GM18867 (cell line): ENCODE results near the gene KBTBD4.
"Not testable (repeated sequence)": the region's sequence is repeated elsewhere in the genome, so short reads cannot be mapped to it uniquely, and the experiment has no call there.

Experiments
- ATAC-seq: cut with Tn5 transposase; IDR thresholded peaks from one replicate; pipeline ENCODE4 v1.9.1; 2021; ENCODE audit warnings: mild to moderate bottlenecking, moderate library complexity; ENCODE audit not compliant: unreplicated experiment

KBTBD4 gene

DNA sequence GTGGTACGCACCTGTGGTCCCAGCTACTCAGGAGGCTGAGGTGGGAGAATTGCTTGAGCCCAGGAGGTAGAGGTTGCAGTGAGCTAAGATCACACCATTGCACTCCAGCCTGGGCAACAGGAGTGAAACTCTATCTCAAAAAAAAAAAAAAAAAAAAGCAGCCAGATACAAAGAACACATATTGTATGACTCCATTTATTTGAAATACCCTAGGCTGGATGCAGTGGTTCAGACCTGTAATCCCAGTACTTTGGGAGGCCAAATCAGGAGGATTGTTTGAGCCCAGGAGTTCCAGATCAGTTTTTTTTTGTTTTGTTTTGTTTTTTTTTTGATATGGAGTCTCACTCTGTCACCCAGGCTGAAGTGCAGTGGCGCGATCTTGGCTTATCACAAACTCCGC lies 16.4 kb downstream of the KBTBD4 start:
- not testable (repeated sequence) for ATAC-seq

DNA sequence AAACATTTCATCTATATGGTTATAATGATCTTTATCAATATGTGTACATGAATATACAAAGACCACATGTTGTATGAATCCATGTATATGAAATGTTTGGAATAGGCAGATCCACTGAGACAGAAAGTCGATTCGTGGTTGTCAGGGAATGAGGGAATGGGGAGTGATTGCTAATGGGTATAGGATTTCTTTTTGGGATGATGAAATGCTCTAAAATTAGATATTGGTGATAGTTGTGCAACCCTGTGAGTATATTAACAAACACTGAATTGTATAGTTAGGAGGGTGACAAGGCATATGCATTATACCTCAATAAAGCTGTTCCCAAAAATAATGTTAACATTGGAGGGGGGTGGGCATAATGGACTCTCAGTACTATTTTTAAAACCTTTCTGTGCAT lies 18.3 kb downstream of the KBTBD4 start:
- ATAC-seq: no peak

DNA sequence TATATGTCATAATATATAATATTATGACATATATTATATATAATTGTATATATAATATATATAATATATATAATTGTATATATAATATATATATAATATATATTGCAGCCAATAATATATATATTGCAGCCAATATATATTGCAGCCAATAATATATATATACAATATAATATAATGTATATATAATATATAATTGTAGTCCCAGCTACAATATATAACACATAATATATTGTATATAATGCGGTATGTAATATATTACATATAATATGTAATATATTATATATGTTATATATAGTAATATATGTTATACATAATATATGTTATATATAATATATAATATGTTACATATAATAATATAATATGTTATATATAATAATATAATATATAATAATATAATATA lies 20.1 kb downstream of the KBTBD4 start:
- no peak for ATAC-seq

DNA sequence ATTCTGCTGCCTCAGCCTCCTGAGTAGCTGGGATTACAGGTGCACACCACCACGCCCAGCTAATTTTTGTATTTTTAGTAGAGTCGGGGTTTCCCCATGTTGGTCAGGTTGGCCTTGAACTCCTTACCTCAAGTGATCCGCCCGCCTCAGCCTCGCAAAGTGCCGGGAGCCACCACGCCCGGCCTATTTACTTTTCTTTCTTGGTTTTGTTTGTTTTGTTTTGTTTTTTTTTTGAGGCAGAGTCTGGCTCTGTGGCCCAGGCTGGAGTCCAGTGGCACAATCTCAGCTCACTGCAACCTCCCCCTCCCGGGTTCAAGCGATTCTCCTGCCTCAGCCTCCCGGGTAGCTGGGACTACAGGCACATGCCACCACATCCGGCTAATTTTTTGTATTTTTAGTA lies 21.8 kb downstream of the KBTBD4 start:
- not testable (repeated sequence) for ATAC-seq

DNA sequence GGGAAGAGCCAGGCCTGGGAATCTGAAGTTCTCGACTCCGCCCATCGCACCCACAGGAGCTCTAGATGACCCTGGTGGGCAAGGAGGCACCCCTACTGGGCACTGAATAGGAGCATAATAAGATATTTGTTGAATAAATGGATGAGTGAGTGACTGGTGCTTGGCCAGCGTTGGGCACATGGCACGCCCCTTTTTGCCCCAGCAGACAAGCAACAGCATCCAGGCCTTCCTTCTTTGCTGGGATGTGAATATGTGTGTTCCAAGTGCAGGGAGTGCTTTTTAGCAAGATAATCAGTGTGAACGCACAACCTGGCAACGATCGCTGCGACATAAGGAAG lies 25.4 kb downstream of the KBTBD4 start:
- ATAC-seq: peak; percentile 29

DNA sequence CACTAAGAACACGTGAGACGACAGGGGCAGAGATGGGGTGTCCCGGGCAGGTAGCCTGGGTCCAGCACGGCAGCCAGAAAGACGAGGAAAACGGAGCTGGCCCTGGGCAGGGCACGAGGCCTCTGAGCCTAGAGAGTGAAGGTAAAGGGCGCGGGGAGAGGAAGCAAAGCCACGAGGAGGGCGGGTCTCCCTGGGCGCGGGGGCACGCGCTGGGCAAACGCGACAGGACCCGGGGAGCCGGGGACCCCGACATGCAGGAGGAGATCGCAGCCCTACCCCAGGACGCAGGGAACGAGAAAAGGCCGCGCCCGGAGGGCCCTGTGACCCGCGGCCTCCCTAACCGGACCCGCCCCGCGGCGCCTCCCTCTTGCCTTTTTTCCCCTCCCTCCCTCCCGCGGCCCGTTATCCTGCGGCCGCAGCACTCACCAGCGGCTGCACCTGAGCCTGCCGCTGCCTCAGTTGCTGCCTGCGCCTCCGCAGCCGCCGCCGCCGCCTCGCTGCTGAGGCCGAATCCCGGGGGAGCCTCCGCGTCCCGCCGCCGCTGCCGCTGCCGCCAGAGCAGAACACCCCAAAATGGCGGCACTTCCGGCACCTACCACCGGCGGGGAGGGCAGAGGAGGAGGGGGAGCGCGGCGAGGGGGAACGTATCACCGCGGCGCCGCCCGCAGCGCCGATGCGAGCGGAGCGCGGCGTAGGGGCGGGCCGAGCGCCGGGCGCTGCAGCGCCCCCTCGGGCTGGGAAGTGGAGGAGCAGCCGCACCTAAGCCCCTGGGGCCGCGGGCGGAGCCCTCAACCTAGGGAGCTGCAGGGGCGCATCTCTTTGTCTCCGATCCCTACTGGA lies 26.0 kb downstream of the KBTBD4 start, which contains the start of gene CELF1:
CELF1 (minus strand) TSS at position 567 of the 840 bp plus-strand sequence. CDS start 53,609 bp downstream, outside the sequence.
- ATAC-seq: peak; percentile 87

DNA sequence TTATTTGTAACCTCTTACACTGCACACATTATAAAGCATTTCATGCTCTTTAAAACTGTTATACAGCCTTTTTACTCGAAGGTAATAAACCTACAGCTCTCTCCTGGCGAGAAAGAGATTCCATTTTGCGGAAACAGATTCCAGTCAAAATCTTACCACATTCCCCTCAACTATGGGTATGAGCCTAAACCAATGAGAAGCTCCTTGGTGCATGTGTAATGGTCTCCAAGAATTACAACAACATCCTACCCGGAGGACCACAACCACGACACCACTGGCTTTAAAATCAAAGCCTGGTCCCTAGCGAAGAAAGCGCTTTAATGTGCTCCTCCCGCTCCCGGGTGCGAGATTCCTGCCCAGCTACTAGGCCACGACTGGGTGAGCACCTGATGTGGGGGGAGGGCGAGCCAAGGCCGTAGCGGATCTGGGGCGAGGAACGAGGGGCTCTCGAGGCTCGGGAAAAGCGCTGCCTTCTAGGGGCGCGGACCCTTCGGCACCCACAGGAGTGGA lies 26.7 kb downstream of the KBTBD4 start:
- peak; percentile 2 for ATAC-seq

DNA sequence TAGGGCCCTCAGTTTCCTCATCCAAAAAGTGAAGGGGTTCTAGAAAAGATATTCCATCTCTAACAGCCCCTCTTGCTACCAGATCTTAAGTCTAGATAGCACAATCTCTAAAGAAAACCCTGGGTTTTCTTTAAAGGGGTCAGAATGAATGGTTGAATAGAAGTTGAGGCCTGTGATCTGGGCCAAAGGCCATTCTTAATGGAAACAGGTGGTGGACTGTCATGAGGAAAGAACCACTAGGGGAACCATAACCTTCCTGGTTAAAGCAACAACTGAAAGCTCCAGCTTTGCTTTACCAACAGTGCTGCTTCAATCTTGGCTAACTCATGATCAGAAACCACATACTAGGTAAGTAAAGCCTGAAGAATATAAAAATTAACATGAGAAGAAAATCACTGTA lies 27.7 kb downstream of the KBTBD4 start:
- ATAC-seq: peak; percentile 25

DNA sequence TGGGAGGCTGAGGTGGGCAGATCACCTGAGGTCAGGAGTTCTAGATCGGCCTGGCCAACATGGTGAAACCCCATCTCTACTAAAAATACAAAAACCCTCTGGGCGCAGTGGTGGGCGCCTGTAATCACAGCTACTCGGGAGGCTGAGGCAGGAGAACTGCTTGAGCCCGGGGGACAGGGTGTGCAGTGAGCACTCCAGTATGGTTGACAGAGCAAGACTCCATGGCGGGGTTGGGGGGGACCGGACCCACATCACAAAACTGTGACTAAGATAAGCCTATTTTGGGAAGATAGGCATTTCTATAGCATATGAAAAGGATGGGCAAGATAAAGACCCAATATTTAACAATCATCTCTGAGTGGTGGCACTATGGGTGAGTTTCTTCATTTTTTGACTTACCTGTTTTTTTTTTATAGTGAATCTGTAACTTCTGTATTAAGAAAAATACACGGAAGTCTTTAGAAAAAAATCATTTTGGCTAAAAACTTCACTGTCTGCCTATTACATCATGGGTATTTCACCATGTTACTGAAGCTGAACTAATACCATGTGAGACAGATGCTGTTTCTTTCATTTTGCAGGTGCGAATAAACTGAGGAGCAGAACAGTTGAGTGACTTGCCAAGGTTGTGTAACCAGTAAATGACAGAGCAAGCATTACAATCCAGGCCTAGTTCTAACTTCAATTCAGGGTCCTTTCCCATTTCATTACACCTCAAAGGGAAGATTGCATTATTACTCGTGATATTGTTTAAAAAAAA lies 28.3 kb downstream of the KBTBD4 start:
- ATAC-seq: no peak

DNA sequence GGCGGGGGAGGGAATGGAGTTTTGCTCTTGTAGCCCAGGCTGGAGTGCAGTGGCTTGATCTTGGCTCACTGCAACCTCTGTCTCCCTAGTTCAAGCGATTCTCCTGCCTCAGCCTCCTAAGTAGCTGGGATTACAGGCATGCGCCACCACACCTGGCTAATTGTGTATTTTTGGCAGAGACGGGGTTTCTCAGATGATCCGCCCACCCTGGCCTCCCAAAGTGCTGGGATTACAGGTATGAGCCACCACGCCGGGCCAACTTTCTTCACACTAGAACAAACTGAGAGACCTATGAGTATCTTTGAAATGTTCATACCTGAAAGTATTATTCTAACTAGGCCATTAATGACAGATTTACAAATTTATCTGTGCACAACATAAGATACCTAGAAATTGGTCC lies 32.5 kb downstream of the KBTBD4 start:
- ATAC-seq: not testable (repeated sequence)

DNA sequence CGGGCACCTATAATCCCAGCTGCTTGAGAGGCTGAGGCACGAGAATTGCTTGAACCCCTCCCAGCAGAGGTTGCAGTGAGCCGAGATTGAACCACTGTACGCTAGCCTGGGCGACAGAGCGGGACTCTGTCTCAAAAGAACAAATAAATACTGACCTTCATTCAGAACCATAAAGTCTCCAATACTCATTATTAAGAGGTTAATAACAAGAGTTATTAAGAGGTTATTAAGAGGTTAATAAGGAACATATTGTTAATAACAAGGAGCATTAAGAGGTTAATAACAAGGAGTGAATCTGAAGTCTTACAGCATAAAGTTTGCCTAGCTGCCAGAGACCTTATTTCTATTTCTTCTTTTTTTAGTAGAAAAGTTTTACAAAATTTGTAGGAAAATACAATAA lies 33.5 kb downstream of the KBTBD4 start:
- ATAC-seq: no peak

DNA sequence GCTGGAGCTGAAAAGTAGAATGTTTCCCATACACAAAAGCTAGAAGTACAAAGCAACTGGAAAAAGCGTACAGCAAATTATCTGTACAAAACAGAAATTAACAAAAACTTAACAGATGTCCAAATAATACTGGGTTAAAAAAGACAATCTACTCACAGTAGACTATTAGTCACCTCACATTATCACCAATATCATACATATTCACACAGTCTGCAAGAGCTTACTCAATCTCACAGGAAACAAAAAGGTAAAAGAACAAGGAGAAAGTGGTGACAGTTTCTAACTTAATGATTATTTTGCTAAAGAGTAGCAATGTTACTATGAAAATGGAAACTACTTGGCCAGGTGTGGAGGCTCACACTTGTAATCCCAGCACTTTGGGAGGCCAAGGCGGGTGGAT lies 37.7 kb downstream of the KBTBD4 start:
- no peak for ATAC-seq

DNA sequence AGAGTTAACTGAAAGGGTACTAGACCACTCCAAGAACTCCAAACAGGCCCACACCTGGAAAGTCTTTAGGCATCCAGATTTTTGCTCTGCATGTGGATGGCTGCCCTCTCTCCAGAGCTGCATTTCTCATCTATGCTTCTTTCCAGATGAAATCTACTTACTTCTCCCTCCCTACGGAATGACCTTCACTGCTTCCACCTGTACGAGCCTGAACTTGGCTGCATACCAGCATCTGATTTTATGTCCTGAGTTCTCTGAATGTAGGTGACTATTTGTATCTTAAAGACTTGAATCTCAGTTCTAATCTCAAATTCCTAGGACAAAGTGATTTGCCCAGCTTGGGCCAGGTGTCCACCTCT lies 39.1 kb downstream of the KBTBD4 start:
- ATAC-seq: no peak

DNA sequence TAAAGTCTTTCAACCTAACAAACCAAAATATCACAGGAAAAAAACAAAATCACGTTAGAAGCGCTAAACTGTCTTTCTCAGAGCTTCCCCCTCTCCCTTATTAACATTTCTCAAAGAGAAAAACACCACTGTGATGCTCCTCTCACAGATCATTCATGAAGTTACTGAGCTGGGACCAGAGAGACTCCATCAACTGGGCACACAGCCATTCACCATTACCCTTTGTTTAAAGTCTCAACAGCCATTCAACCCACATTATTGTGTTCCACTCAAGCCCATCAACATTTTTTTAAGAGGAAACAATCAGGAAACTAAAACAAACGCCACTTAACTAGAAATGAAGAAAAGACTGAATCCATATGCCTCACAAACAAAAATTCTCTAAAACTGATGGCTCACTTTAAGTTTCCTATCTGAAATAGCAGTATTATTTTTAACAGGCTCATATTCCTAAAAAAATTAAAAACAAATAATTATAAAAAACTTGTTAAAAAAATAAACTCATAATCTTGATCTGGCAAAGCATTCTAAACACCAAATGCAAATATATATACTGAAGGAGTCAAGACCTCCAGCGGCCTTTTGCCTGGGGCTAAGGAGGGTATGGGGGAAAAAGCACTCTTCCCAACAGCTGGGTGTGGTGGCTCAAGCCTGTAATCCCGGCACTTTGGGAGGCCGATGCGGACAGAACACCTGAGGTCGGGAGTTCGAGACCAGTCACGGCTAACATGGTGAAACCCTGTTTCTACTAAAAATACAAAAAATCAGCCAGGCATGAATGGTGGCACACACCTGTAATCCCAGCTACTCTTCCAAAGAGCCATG lies 39.8 kb downstream of the KBTBD4 start:
- no peak for ATAC-seq

DNA sequence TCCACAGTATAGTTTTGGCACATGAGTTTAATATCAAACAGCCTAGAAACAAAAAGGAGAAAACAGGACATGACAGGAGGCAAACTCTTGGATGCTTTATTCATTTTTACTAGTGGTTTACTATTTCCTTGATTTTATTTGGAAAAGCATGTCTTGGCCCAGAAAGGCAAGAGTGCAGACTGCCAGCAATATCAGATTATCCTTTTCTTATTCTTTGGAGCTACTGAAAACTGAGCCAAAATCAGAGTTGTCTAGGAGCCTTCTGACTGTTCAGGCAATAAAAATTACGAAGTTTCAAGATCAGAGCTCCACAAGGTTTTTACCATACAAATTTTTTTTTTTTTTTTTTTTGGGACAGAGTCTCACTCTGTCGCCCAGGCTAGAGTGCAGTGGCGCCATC lies 41.9 kb downstream of the KBTBD4 start:
- ATAC-seq: no peak

DNA sequence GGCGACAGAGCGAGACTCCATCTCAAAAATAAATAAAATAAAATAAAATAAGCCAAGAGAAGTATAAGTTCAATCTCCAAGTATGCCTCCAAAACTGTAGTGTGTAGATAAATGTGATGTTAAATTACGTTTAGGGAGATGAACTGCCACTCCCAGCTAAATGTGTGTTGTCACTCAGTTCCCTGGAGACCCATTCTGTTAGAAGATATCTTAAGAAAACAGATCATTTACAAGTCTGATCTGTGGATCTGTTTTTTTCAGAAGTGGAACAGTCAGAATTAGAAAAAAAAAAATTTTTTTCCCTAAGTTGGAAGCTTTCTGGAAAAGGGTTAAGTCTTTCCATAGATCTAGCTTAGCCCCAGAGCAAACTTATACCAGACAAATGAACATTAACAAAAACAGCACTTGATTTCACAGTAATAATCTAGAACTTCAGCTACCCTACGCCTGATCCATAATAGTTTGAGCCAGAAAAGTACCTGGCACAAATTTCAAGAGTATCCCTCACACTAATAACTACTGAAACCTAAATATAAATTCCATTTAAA lies 44.0 kb downstream of the KBTBD4 start:
- no peak for ATAC-seq

DNA sequence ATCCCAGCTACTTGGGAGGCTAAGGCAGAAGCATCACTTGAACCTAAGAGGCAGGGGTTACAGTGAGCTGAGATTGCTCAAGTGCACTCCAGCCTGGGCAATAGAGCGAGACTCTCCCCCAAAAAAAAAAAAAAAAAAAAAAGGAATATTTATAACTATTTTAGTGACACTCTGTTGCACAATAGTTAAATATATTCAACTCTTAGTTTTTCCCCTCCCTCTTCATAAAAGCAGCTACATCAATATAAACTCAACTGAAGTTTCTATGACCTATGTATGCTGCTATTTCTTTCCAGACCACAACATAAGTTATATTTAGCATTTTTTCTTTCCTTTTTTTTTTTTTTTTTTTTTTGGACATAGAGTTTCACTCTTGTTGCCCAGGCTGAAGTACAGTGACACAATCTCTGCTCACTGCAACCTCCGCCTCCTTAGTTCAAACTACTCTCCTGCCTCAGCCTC lies 45.0 kb downstream of the KBTBD4 start:
- no peak for ATAC-seq

DNA sequence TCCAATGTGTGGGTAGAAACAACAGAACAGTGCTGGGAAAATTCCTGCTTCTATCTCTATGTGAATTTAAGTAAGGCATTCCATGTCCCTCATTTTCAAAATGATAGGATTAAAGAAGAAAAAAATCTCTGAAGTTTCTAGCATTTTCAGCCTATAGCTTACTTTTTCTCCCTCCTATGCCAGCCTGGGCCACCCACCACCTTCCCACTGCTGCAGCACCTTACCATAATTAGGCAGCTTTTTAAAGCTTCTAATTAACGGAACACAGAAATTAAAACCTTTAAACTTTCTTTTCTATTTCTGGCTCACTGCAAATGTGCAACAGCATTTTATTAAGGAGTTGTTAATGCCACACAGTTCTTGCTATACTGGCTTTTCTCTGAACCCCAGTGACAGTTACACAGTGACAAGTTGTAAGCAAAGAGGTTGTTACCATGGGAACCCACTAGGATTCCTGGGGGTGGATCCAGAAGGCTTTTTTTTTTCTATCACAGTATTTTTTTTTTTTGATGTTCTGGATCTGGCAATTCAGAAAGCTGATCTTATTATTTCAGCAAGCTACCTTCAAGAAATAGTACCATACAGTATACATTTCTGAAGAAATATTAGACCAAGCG lies 46.1 kb downstream of the KBTBD4 start:
- ATAC-seq: no peak

DNA sequence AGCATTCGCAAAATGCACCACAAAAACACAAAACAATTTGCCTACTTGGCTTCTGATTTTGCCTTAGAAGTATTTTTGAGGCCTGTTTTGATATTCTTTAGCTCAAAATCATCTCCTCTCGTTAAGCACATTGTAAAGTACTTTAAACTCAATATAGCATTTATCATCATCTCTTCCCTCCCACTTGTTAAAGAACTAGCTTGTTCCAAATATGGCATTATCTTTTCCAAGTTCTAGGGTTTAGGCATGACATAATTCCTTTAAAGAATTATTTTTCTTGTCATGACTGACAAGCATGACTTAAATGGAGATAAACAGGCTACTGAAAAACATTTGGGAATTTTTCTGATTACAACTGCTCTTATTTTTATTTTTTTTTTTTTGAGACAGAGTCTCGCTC lies 47.1 kb downstream of the KBTBD4 start:
- no peak for ATAC-seq

DNA sequence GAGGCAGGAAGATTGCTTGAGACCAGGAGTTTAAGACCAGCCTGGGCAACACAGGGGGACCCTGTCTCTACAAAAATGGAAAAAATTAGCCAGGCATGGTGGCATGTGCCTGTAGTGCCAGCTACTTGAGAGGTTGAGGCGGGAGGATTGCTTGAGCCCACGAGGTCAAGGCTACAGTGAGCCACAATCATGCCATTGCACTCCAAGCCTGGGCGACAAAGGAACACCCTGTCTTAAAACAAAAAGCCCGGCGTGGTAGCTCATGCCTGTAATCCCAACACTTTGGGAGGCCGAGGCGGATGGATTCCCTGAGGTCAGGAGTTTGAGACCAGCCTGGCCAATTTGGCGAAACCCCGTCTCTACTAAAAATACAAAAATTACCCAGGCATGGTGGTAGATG lies 48.0 kb downstream of the KBTBD4 start:
- ATAC-seq: not testable (repeated sequence)
